Activated CD4-positive, CD25-positive, alpha-beta regulatory T cell treated with anti-CD3 and anti-CD28 coated beads, Interleukin-2, amount 50 U/mL, for 24 hours (primary cell): ENCODE results near the gene VDAC2.
A peak's percentile ranks its signal among the peaks of the same experiment; 100 is the strongest.
"Not testable (repeated sequence)": the region's sequence is repeated elsewhere in the genome, so short reads cannot be mapped to it uniquely, and the experiment has no call there.

Experiments used
- ATAC-seq, 2 donors: fragments of 150-1000 bp; cut with Tn5 transposase; one replicate each; pipeline ENCODE4 v1.10.0; 2021; ENCODE audit warnings: mild to moderate bottlenecking in 1 of 2, moderate library complexity in 1 of 2

Gene VDAC2

GRCh38 chr10:75201793-75202307, 8.7 kb upstream of the VDAC2 start:
- no peak for ATAC-seq

- no peak for ATAC-seq
These were observed 8.1 kb upstream of the VDAC2 start for GRCh38 chr10:75202321-75203045.

- not testable (repeated sequence) for ATAC-seq
These were observed 7.5 kb upstream of the VDAC2 start for GRCh38 chr10:75203046-75203620.

- no peak for ATAC-seq
These were observed 6.9 kb upstream of the VDAC2 start for GRCh38 chr10:75203724-75204123.

GRCh38 chr10:75205908-75206307, 4.7 kb upstream of the VDAC2 start:
- no peak for ATAC-seq

- not testable (repeated sequence) for ATAC-seq
These were observed 4.0 kb upstream of the VDAC2 start for GRCh38 chr10:75206638-75207037.

GRCh38 chr10:75207079-75207856, 3.3 kb upstream of the VDAC2 start:
- no peak for ATAC-seq

- ATAC-seq, result no peak
These were observed 2.8 kb upstream of the VDAC2 start for GRCh38 chr10:75207857-75208144.

- ATAC-seq, result no peak
These were observed 2.4 kb upstream of the VDAC2 start for GRCh38 chr10:75208181-75208580.

- no peak for ATAC-seq
These were observed 1.3 kb upstream of the VDAC2 start for GRCh38 chr10:75209086-75209920.

- peak; percentile 66 to 70 for ATAC-seq
These were observed 695 bp upstream of the VDAC2 start for GRCh38 chr10:75209921-75210281.

- peak; percentile 28 to 31 for ATAC-seq
These were observed 553 bp downstream of the VDAC2 start for GRCh38 chr10:75211007-75211691.

GRCh38 chr10:75212343-75212742, 1.7 kb downstream of the VDAC2 start:
- no peak for ATAC-seq

- no peak for ATAC-seq
These were observed 9.7 kb downstream of the VDAC2 start for GRCh38 chr10:75220274-75220673.

GRCh38 chr10:75221492-75221891, 10.9 kb downstream of the VDAC2 start:
- ATAC-seq, result not testable (repeated sequence)

- ATAC-seq, result no peak
These were observed 12.9 kb downstream of the VDAC2 start for GRCh38 chr10:75223507-75223906.

- no peak for ATAC-seq
These were observed 15.5 kb downstream of the VDAC2 start for GRCh38 chr10:75226095-75226494.

GRCh38 chr10:75226656-75227055, 16.1 kb downstream of the VDAC2 start:
- ATAC-seq, result no peak

GRCh38 chr10:75228278-75228677, 17.7 kb downstream of the VDAC2 start:
- no peak for ATAC-seq

- ATAC-seq, result no peak
These were observed 18.2 kb downstream of the VDAC2 start for GRCh38 chr10:75228834-75229233.

GRCh38 chr10:75229971-75230370, 19.4 kb downstream of the VDAC2 start:
- ATAC-seq, result no peak

- ATAC-seq, result peak; percentile 66 to 70
These were observed 20.0 kb downstream of the VDAC2 start for GRCh38 chr10:75230600-75231038.
